Measurements from ENCODE around the gene EIF4G3. TPM values are rescaled to one million over a fixed set of nuclear protein-coding genes. Genes with fewer than 3 reads are reported as not detected.

Gene EIF4G3
- total RNA-seq, 4 donors from 2014 or later: 41.2 to 57.3 (median 50.0) TPM

DNA sequence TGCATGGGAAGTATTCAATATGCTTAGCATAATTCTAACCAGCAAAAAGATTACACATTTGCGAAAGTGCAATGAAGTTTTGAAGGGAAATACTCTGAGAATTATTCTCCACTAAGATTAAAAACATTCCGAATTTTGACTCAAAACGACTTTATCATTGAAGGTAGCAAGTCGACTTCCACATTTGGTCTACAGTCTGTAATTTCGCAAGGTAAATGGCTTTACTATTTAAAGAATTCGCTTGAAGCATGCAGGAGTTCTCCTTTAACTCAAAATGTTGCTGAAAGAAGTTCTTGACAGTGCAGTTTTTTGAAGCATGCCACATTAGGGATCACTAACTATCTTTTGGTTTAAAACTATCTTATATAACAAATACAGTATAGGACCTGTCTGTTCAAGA, 228.6 kb downstream of the EIF4G3 start:
- Histone ChIP-seq H3K4me3 (no peak overlapping the region), H3K36me3 (peaks cover 0 to 8% (median 0%) of the 10 kb centered on the region in 3 donors), H3K4me1 (no peaks in the 10 kb centered on the region), H3K9me3 (no peaks in the 10 kb centered on the region), H3K27ac (no peak overlapping the region), H3K27me3 (no peaks in the 10 kb centered on the region)
- WGBS, 2 donors: 86 to 92% methylated on average over 6 of the region's 6 CpGs
- DNase-seq (ENCODE audit: low spot score in 2 of 2): no peak
- TF ChIP-seq POLR2A (IDR thresholded peaks at IDR 0.05) (no peak), EP300 (IDR thresholded peaks at IDR 0.05) (no peak)
- TF ChIP-seq, protein P1, sequence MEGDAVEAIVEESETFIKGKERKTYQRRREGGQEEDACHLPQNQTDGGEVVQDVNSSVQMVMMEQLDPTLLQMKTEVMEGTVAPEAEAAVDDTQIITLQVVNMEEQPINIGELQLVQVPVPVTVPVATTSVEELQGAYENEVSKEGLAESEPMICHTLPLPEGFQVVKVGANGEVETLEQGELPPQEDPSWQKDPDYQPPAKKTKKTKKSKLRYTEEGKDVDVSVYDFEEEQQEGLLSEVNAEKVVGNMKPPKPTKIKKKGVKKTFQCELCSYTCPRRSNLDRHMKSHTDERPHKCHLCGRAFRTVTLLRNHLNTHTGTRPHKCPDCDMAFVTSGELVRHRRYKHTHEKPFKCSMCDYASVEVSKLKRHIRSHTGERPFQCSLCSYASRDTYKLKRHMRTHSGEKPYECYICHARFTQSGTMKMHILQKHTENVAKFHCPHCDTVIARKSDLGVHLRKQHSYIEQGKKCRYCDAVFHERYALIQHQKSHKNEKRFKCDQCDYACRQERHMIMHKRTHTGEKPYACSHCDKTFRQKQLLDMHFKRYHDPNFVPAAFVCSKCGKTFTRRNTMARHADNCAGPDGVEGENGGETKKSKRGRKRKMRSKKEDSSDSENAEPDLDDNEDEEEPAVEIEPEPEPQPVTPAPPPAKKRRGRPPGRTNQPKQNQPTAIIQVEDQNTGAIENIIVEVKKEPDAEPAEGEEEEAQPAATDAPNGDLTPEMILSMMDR (IDR thresholded peaks at IDR 0.05): no peak

DNA sequence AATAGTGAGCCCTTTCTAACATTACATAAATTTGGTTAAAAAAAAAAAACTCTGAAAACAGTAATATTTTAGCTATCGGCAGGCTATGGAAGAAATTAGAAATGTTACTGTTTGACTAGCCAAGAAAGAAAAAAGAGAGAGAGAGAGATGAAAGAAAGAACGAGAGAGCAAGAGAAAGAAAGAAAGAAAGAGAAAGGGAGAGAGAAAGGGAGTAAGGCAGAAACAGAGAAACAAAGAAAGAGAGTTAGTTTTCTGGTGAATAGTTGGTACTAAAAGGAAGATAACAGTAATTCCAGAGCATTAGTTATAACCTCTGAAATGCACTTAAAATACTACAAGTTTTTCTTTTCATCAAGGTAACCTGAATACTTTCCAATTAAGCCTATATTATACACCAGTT, 229.3 kb downstream of the EIF4G3 start:
- peaks cover 0 to 8% (median 0%) of the 10 kb centered on the region in 3 donors for H3K36me3 ChIP-seq
- H3K9me3 ChIP-seq: no peaks in the 10 kb centered on the region
- no peak for DNase-seq (ENCODE audit: low spot score in 2 of 2)
- no peak overlapping the region for H3K4me3 ChIP-seq
- H3K27me3 ChIP-seq: no peaks in the 10 kb centered on the region
- WGBS, 2 donors: 58 to 74% methylated on average over 2 of the region's 2 CpGs
- no peaks in the 10 kb centered on the region for H3K4me1 ChIP-seq
- no peak overlapping the region for H3K27ac ChIP-seq
- no peak for TF ChIP-seq POLR2A (IDR thresholded peaks at IDR 0.05)
- TF ChIP-seq, protein P1 (IDR thresholded peaks at IDR 0.05): no peak
- no peak for TF ChIP-seq EP300 (IDR thresholded peaks at IDR 0.05)

DNA sequence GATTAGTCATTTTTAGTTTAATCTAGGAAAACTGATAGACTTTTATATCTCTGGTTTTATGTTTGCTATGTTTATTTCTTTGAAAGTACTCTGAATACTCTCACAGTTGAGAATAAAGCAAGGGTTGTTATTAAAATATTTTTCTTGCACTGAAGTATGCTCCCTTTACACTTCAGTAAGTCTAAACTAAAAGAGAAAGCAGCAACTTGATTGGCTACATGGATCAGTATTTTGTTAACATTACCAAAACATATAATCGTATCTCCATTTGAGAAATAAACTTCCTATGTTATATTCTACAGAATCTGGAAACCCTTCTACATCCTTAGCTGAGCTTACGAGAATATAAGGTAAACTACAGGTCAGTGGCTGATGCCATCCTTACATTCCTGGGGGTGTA, 240.1 kb downstream of the EIF4G3 start:
- Histone ChIP-seq H3K27ac (no peak overlapping the region), H3K36me3 (peaks cover 0 to 20% (median 0%) of the 10 kb centered on the region in 3 donors), H3K27me3 (no peaks in the 10 kb centered on the region), H3K9me3 (no peaks in the 10 kb centered on the region), H3K4me3 (no peak overlapping the region), H3K4me1 (no peaks in the 10 kb centered on the region)
- 76 to 84% methylated on average over 2 of the region's 2 CpGs for WGBS, 2 donors
- no peak for TF ChIP-seq EP300 (IDR thresholded peaks at IDR 0.05)
- DNase-seq (ENCODE audit: low spot score in 2 of 2): no peak

DNA sequence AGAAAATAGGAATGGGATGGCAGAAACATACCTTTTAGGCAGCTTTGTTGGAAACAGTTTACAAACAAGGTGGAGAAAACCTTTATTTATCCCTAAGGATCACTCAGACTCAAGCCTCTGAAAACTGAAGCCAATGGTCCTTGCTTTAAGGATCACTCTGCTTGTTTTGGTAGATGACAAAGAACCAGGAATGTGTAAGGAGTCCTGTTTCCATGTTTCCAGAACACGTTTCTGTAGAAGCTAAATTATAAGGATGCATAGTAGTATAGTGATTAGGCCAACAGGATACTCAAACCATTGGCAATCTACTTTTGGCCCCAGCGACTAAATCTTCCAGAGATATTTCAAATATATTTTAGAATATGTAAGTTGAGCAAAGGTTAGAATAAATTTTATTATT, 240.5 kb downstream of the EIF4G3 start:
- H3K27me3 ChIP-seq: no peaks in the 10 kb centered on the region
- no peaks in the 10 kb centered on the region for H3K4me1 ChIP-seq
- 87 to 91% methylated on average over 2 of the region's 2 CpGs for WGBS, 2 donors
- H3K4me3 ChIP-seq: no peak overlapping the region
- TF ChIP-seq EP300 (IDR thresholded peaks at IDR 0.05) (no peak), POLR2A (IDR thresholded peaks at IDR 0.05) (no peak)
- TF ChIP-seq, protein P1 (IDR thresholded peaks at IDR 0.05): no peak
- H3K36me3 ChIP-seq: peaks cover 0 to 16% (median 0%) of the 10 kb centered on the region in 3 donors
- no peak for DNase-seq (ENCODE audit: low spot score in 2 of 2)
- H3K9me3 ChIP-seq: no peaks in the 10 kb centered on the region
- no peak overlapping the region for H3K27ac ChIP-seq

DNA sequence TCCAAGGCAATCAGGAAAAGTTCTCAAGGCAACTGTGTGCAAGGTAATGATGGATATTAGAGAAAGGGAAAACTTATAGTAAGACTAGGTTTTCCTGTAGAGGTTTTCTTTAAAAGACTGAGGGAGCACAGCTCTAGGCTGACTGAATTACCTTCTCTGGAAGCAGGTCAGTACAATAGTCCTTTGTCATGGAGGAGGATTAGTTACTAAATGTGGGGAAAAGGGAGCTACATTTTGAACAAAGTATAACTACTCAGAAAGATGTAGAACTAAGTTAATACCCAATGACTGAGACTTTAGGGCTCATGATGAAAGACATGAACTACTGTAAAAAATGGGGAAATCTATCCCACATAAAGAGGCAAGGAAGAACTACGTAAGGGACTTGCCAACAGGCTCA, 241.0 kb downstream of the EIF4G3 start:
- WGBS, 2 donors: 83 to 90% methylated on average over 1 of the region's 1 CpG
- TF ChIP-seq POLR2A (IDR thresholded peaks at IDR 0.05): no peak

DNA sequence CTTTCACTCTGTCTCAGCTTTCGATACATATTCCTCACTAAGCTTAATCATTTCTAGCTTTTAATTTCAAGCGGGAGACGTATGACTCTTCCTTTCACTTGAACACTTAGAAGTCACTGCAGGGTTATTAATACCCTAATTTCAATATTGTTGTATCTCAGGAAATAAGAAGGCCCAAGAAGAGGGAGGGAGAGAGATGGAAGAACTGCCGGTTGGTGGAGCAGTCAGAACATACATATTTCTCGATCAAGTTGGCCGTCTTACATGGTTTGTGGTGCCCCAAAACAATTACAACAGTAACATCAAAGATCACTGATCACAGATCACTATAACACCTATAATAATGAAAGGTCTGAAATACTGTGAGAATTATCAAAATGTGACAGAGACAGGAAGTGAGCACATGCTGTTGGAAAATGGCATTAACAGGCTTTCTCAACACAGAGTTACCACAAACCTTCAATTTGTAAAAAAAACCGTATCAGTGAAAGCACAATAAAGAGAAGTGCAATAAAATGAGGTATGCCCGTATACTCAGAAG, 244.2 kb downstream of the EIF4G3 start:
- 87 to 92% methylated on average over 8 of the region's 8 CpGs for WGBS, 2 donors
- Histone ChIP-seq H3K4me1 (no peaks in the 10 kb centered on the region), H3K9me3 (no peaks in the 10 kb centered on the region), H3K27me3 (no peaks in the 10 kb centered on the region), H3K27ac (no peak overlapping the region), H3K4me3 (no peak overlapping the region), H3K36me3 (no peaks in the 10 kb centered on the region)
- TF ChIP-seq EP300 (IDR thresholded peaks at IDR 0.05) (no peak), POLR2A (IDR thresholded peaks at IDR 0.05) (no peak)
- TF ChIP-seq, protein P1 (IDR thresholded peaks at IDR 0.05): no peak
- DNase-seq (ENCODE audit: low spot score in 2 of 2): no peak

More for the DNA sequence above, 241.0 kb downstream of the EIF4G3 start:
- Histone ChIP-seq H3K4me1 (no peaks in the 10 kb centered on the region), H3K27me3 (no peaks in the 10 kb centered on the region), H3K36me3 (peaks cover 0 to 12% (median 0%) of the 10 kb centered on the region in 3 donors), H3K9me3 (no peaks in the 10 kb centered on the region), H3K4me3 (no peak overlapping the region), H3K27ac (no peak overlapping the region)
- no peak for DNase-seq (ENCODE audit: low spot score in 2 of 2)
